NT2/D1 (cell line): ENCODE measurements around the gene ADAMTS12.

Experiments
- SUZ12 ChIP-seq: IDR thresholded peaks from 2 replicates; pipeline ENCODE4 v1.6.1; 2011; ENCODE audit not compliant: insufficient read length, insufficient read depth; ENCODE audit errors: extremely low read depth
- ZNF274 ChIP-seq: IDR thresholded peaks from 2 replicates; pipeline ENCODE4 v1.6.1; 2011; ENCODE audit warnings: mild to moderate bottlenecking, low read depth, low read length

DNA sequence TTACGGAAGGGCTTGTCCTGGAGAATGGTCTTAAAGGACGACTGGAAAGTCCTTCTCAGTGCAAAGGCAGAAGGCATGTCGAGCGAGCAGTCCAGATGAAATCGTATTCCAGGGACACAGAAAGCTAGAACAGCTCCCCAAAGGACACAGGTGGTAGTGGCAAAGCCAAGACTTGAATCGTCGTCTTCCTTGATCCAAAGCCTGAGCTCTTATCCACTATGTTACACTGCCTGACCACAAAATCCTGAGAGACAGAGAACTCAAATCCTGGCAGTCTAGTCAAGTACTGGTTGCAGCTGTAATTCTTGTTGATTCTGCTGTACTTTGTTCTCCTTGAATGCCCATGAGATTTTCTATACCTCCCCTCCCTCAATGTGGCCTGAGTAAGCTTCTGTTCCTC lies 252.3 kb downstream of the ADAMTS12 start:
- TF ChIP-seq ZNF274 (no peak), SUZ12 (no peak)
